ENCODE measurements around the gene PAMR1.

GRCh38 chr11:35414776-35415175, 110.6 kb downstream of the PAMR1 start:
- TF ChIP-seq CTCF (IDR thresholded peaks at IDR 0.05) (no peak), POLR2A (IDR thresholded peaks at IDR 0.05) (no peak)

Measured in Peyer's patch (tissue), 4 donors.